GM19328 (cell line): ENCODE data around the gene ALS2.
"Not testable (repeated sequence)": the region's sequence is repeated elsewhere in the genome, so short reads cannot be mapped to it uniquely, and the experiment has no call there.

ENCODE experiments used
- ATAC-seq: cut with Tn5 transposase; IDR thresholded peaks from one replicate; pipeline ENCODE4 v1.9.1; 2021; ENCODE audit warnings: mild to moderate bottlenecking, moderate library complexity; ENCODE audit not compliant: unreplicated experiment

Gene ALS2

DNA sequence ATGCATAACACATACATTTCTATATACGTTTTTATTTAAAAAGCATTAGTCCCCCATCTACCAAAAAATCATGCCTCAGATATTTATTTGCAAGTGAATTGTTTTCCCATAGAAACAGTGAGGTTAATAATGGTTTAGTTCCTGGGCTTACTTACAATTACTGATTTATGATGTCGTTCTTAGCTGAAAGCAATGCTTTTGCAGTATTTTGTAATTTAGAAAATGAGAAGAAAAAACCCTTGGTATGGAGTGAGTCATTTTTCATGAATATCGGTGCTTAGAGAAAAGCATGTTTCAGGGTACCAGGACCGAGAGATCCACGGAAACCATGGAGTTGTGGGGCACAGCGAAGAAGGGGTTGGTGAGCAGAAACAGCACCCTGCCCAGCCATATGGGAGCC is 13.6 kb upstream of the ALS2 start:
- no peak for ATAC-seq

DNA sequence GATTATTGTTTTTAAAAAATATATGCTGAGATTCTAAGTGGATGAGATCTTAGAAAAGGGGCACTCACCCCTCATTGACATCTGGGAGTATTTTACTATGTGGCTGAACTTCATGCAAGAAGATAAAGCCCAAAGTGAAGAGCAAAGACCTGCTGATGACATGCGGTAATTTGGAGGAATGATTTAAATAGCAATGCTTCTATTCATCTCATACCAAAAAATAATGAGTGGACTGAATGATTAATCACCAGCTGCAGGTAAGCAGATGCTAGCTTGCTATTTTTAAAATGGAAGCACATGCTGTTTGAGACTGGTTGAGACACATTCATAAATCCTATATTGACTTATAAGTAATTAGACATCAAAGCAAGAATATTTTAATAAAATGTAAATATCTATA is 12.9 kb upstream of the ALS2 start:
- no peak for ATAC-seq

DNA sequence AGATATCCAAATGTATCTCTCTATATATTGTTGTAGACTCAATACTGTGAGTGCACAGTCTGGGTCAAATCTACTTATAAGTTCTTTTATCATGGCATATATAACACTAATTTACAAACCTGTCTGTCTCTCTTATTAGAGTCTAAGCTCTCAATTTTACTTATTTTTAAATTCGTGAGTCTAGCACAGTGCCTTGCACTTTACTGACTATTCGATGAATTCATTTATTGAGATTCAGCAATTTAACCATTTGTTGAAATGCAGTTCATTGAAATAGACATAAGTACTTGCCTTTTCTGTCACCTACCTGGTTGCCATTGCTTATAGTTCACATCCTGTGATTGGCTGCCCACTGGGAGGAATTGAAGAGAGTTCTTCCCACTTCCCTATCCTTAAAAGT is 10.3 kb upstream of the ALS2 start:
- ATAC-seq: no peak

DNA sequence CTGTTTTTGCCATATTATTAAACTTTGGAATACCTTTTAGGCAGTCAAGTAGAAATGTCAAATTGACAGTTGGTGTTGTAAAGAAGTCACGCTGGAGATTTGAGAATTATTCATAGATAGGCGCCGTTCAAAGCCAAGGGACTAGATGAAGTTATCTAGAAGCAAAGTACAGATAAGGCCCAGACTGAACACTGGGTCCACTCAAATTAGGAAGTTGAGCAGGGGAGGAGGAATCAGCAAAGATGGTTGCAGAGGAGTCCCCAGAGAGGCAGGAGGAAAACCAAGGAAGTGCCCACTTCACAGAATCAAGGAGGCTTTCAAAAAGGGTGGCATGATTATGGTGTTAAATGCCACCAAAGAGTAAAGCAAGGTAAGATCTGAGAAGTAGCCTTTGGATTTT is 9.6 kb upstream of the ALS2 start:
- ATAC-seq: no peak

DNA sequence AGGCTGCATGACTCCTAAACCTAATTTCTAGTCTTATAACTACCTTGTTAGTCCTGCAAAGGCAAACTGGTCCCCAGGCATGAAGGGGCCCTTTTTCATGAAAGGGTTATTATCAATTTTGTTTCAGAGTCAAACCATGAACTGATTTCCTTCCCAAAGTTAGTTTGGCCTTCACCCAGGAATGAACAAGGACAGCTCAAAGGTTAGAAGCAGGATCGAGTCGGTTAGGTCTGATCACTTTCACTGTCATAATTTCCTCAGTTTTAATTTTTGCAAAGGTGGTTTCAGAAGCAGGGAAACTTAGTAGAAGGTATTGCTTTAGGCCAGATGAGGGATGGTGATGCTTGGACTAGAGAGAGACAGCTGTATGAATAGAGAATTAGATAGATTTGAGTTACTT is 8.7 kb upstream of the ALS2 start:
- no peak for ATAC-seq

DNA sequence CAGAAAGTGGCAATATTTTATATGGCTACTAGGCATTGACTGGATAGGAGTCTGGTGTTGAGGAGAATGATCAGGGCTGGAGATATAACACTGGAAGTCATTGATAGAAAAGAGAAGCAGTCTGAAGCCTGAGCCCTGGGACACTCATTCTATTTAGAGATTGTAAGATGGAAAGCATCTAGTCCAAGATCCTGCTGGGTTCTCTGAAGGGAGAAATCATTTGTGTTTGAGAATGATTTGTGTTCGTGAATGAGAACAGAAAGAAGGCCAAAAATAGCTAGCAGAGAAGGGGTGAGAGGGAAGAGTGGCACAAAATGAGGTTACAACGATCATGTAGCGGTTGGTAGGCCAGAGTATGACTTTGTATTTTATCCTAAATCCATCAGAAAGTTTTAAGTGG is 7.6 kb upstream of the ALS2 start:
- ATAC-seq: no peak

DNA sequence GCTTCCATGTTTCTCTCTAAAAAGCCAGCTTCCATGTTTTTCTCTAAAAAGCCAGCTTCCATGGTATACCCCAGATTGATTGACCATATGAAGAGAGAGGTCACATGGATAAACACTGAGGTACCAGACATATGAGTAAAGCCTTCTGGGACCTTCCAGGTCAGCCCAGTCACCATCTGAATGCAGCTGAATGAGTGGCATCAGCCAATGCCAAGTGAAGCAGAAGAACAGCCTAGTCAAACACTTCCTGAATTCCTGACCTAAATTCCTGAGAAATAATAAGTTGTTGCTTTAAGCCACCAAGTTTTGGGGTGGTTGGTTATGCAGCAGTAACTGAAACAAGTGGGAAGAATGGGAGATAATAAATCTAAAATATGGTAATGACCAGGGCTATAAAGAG is 5.7 kb upstream of the ALS2 start:
- no peak for ATAC-seq

DNA sequence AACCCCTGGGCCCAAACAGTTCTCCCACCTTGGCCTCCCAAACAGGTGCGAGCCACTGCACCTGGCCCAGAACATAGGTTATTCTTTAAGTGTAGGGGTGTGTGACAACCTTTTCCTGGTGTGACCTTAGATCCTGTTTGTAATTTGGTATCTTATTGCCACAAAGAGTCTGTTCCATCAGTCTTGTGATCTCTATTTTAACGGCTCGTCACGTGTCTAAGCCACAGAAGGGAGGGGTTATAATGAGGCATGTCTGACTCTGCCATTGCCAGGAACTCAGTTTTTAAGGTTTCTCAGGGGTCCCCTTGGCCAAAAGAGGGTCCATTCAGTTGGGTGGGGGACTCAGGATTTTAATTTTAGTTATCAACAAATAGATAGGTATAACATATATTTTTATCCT is 4.4 kb upstream of the ALS2 start:
- no peak for ATAC-seq

DNA sequence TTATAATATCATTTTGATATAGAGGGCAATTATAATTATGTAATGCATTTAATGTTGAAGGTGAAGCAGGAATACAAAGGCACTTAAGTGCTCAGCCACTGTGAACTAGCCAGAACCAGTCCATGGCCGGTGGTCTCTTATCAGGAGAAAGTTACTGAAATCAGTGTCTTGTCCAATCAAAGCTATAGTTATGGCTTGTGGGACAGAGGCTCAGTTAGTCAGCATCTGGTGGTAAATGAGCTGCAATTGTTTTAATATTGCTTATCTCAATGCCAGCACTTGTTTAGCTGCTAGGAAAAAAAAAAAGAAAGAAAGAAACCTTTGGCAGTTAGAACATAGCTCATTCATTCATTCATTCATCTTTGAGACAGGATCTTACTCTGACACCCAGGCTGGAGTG is 3.8 kb upstream of the ALS2 start:
- no peak for ATAC-seq

DNA sequence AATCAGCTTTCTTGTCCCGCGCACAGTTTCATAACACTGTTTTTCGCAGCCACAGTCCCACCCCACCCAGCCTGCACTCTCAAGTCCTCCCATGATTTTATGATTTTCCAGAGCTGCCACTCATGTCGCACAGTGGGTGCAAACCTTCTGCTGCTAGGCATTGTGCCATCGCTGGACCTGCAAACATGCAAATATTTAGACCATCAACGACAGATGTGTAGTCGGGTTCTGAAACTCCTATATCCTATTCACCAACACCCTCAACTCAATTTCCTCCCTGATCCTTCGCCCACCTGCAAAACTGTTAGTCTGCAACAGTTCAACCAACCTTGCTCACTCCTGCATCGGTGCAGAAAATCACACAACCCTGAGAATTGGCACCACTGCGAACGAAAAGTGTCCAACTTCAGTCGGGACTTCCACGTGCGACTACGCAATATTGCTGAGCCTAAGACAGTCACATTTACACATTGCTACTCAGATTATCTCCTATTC is 871 bp upstream of the ALS2 start:
- no peak for ATAC-seq

DNA sequence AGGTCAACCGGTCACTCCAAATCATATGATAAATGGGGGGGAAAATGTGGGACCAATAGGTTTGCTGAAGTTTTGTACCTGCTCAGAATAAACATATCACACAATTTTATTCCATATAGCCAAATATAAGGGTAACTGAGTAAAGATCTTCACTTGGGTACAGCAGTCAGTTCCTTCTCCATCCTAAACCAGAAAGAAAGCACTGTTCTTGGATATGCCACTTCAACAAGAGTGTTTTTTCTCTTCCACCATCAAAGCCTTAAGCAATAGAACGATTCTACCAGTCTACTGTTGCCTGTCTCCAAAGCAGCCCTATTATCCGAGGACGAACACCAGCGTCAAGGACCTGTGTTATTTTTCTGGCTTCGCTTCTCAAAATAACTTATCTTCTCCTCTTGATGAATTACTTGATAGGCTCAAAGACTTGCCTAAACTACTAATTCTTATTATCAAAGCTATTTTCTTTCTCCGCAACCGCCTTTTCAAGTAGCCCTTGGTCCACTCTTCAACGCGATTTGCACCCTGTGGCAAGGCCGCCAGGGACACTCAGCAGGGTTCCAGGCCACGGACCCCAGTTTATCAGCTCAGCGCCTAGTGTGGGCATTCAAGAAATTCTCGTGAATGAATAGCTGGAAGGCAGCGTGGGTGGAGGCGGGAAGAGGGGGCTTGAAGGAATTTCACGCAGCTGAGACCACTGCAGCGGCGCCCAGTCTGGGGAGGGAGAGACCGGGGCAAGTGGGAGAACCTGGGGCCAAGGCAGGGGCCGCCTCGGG is 646 bp downstream of the ALS2 start:
- peak; percentile 1 for ATAC-seq

DNA sequence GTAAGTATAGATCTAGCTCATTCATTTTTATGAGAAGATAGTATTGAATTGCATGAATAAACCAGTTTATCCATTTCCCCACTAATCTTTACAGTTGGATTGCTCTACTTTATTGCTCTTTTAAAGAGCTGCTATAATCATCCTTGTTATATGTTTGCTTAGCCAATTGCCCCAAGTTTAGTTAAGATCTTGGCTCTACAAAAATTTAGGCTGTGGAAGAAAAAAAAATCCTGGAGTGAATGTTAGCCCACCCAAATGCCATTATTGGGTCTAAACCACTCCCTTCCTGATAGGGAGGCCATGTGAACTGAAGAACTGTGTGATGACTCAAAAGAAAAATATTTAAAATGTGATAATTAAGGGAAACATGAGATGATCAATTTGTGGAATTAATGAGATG is 2.9 kb downstream of the ALS2 start:
- no peak for ATAC-seq

DNA sequence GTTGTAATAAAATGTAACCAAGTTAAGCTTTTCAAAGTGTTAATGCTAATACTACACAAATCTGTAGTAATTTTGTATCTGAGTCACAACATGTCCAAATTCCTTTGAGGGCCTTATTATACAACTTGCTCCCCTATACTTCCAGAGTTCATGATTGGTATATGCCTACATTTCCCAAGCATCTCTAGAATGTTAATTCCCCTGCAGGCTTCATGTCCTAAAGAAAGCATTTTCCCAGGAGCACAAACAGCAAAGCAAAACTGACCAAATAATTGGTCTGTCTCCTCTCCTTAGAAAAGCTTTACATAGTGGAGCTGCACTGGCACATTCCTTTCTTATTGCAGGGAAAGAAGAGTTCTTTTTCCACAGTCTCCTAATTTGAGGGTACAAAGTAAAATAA is 3.7 kb downstream of the ALS2 start:
- ATAC-seq: no peak

DNA sequence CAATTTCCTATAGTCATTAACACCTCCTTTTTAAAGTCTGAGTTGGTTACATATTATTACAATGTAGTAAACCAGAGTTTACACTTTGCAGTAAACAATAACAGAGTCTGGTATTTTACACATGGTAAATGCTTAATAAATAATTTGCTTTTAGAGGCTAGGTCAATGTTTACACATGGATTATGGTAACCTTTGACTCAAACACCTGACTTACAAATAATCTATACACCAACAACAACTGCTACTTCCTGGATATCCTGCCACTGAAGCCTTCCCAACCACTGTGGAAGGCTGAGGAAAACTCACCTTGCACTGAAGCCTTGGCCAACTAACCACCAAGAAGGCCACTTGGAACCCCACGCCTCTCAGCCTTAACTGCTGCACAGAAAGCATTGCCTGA is 5.4 kb downstream of the ALS2 start:
- no peak for ATAC-seq

DNA sequence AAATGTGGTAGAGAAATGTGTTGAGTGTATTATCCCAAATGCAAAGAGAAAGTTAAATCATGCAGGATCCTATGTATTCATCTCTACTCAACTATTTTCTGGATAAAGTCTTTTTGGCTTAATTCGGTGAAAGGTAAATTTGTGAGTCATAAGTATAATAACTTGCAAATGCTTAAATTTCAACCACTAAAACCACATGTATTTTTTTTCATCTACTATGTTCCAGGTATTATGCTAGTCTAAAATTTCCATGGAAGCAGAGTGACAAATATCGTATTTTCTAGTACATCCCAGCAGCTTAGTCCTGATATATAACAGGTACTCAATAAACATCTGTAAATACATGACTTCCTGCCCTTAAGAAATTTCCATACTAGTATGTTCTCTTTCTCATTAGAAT is 6.2 kb downstream of the ALS2 start:
- ATAC-seq: no peak

DNA sequence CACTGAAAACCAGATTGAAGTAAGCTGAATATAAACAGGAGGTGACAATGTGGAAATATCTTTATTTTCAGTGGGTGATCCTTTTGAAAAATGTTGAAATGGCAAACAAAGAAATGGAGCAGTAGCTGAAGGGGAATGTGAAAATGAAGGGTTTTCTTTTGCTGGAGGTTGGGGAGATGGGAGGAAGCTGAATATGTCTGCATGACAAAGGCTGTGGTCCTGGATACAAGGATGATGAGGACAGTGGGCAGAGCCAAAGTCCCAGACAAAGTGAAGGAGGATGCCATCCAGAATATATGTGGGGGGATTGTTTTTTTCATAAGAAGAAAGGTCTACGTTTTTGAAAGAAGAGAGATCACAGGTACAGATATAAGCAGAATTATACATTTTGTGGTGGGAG is 6.7 kb downstream of the ALS2 start:
- ATAC-seq: no peak

DNA sequence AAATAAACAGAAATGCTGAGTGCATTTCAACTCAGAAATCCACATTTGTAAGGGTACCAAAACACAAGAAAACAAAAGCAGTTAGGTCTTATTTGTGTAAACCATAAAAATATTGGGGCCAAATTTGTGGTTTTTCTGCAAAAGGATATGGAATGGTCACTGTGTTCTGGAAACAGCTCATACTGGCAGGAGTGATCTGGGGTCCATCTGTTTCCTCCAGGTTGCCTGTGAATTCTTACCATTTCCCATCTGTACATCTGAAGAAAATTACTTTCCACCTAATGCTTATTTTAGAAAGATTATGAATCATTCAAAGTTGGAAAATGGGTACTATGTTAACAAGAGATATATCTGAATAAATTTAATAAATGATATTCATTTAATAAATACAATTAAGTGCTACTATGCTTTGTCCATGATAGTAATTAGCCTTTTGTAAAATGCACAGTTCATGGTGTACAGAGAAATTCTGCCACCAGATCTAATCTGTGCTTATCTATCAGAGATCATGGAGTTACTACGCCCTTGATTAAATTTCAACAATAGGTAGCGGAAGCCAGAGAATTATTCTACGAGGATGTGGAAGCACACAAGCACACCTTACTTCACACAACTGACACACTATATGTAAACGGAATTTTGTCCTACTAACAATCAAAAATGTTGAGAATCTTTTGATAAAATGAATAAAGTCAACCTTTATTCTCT is 10.9 kb downstream of the ALS2 start:
- ATAC-seq: no peak

DNA sequence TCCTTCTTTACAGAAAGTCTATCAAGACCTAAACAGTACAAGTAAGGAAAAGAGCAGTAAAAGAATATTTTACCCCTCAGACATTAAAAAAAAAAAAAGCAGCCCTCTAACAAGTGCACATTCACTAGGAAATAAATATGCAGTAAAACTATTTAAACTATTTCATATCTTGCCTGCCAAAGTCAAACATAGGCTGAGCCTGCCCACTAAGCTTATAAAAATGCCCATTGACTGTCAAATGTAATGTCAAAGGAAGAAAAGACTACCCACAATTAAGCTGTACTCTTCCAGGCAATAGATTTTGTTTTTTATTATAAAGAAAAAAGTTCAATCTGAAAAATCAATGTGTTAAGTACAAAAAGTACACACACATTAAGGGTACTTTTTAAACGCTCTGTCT is 11.8 kb downstream of the ALS2 start:
- ATAC-seq: no peak

DNA sequence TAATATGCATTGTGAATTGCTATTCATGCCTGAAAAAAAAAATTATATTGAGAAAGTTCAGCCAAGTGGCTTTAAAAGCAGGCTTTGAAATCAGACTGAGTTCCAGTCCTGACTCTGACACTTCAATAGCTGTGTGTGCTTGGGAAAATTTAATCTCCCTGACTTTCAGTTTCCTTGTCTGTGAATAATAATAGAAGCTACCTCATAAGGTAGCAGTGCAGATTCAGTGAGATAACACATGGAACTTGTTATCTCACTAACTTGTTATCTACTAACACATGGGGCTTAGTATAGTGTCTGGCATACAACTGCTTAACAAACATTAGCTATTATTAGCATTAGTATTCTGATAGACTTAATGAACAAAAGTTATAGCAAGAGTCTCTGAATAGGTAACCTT is 14.9 kb downstream of the ALS2 start:
- no peak for ATAC-seq

DNA sequence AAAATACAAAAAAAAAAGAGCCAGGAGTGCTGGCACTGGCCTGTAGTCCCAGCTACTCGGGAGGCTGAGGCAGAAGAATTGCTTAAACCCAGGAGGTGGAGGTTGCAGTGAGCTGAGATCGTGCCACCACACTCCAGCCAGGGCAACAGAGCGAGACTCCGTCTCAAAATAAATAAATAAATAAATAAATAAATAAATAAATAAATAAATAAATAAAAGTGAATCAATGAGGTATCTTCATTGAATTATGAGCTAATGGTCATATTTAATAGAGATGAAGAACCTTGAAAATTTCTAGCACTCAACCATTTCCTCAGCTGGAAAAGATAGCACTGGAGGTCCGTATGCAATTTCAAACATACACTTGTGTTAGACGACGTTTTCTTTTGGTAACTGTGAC is 16.3 kb downstream of the ALS2 start:
- not testable (repeated sequence) for ATAC-seq

DNA sequence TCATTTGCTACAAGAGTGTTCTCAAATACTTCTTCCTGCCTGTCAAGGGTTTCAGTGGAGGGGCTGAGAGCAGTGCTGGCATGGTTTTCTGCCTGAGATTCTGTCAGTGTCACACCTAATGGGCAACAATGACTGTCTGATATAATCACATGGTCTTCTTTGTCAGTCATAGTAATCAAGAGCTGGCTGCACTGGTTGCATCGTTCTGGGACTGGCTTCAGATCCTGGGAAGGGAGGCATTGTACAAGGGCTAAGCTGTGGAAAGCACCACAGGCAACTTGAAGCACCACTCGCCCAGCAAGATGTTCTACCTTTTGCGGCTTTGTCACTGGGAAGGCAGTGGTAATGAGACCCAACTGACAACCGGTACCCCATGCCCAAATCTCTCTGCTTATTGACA is 19.6 kb downstream of the ALS2 start:
- no peak for ATAC-seq

DNA sequence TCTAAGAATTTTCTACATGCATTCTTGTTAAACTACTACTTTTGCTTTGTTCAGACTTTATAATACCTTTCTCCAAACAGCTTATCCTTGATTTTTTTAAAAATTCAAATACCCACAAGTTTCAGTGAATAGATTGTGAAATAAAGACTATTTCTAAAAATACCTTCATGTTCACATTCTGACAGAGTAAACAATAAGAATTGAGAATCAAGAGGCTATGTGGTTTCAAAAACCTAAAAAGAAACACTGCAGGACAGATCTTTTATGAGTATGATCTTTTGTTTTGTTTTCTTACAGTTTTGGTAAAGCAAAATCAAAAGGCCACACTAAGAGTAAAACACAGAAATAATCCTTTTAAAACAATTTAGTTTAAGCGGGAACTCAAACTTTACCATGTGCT is 21.2 kb downstream of the ALS2 start:
- ATAC-seq: no peak

DNA sequence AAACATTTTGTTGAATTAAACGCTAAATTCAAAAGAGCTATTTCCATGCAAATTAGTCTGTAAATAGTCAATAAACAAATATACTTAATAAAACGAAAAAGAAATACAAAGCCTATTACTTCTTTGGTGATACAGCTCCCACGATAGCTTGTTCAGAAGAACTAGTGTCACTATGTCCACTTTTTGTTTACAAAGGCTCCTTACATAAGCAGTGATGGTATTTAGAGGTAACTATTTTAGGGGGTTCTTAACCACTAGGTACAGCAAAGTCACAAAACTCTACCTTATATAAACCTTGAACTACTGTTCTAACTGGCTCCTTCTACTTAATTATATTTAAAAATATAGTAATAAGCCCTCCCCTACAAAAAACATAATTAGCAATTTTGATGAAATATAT is 21.9 kb downstream of the ALS2 start:
- no peak for ATAC-seq
